ENCODE results near the gene HS3ST3A1.

The HS3ST3A1 gene

GRCh38 chr17:13601776-13602551 lies at the start of gene HS3ST3A1:
TSS of gene HS3ST3A1 (minus strand) at chr17:13601929. CDS start at chr17:13601129, 800 bp downstream.
- no peak for DNase-seq

DNA sequence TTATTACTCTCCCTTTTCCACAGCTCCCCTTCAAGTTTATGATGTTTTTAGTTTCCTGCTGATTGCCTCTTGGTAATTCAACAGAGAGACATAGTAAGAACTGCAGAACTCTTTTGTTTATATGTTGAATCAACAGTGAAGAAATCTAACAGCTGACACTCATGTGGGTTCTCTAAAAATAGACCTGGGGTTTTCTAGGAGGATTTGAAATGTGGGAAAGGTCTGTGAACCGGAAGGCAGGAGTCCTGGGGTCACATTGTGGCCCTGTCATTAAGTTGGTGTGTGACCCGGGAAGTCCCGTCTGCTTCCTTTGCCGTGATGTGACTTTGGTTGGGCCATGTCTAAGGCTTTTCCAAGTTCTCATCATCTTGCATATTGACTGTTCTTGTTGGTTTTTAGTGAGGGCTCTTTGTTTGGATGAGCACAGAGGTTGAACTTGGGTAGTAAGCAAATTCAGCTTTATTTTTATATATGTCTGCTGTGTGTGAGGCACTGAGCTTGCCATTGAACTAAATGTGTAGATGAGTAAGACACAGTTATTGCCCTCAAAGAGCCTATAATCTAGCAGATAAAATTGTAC lies 48.5 kb upstream of the HS3ST3A1 start:
- DNase-seq = no peak

- no peak for DNase-seq
Measured at GRCh38 chr17:13647543-13648021, 45.9 kb upstream of the HS3ST3A1 start.

GRCh38 chr17:13646969-13647542 lies 45.3 kb upstream of the HS3ST3A1 start:
- no peak for DNase-seq

DNA sequence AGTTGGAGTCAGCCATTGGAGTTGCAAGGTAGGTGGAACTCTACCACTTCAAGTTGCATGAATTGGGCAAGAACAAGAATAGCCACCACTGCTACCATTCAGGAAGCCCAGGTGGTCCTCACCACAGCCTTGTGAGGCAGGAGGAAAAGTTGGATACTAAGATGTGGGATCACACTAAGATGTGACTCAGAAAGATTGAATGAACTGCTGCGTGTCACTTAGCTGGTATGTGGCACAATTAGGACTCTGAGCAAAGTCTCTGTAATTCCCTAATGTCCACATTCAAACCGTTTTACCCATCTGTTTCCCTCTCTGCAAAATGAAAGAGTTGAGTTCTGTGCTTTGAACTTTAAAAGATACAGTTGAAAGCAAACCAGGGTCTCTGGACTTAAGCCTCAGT lies 44.7 kb upstream of the HS3ST3A1 start:
- DNase-seq = no peak

DNA sequence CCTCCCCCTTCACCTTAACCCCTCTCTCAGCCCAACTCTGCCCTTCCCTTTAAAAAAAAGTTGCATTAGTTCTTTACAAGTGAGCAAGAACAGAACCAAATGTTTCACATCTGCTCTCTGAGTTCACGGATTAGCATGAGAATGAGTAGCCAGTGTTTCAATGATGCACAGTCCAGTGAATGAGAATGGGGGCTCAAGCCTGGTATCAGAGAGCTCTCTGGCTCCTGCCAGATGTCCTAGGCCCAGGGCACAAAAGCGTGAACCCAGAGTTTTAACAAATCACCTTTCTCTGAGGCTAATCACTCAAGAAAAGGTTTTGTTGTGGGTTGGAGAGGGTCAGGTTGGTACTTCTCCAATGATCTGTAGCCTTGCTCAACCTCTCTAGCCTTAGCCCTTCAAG lies 41.5 kb upstream of the HS3ST3A1 start:
- no peak for DNase-seq

- no peak for DNase-seq
Measured at GRCh38 chr17:13642188-13642587, 40.5 kb upstream of the HS3ST3A1 start.

DNA sequence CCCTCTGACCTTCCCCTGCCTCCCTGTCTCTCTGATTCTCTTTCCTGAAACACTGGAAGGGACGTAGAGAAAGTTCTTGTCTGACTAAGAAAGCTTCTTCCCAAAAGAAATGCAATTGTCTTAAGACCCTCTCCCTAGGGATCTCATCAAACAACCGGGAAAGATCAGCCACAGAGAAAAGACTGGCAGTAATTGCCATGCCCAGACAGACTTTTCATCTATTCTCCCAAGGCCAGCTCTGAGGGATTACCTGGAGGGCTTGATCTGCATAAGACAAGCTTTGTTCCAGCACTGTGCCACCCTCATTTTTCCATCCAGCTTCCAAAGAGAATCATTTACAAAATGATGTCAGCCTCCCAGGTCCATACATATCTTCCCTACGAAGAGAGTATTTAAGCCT lies 38.8 kb upstream of the HS3ST3A1 start:
- DNase-seq = no peak

- no peak for DNase-seq
Measured at GRCh38 chr17:13638855-13639458, 37.2 kb upstream of the HS3ST3A1 start.

GRCh38 chr17:13636951-13637350 lies 35.2 kb upstream of the HS3ST3A1 start:
- no peak for DNase-seq

DNA sequence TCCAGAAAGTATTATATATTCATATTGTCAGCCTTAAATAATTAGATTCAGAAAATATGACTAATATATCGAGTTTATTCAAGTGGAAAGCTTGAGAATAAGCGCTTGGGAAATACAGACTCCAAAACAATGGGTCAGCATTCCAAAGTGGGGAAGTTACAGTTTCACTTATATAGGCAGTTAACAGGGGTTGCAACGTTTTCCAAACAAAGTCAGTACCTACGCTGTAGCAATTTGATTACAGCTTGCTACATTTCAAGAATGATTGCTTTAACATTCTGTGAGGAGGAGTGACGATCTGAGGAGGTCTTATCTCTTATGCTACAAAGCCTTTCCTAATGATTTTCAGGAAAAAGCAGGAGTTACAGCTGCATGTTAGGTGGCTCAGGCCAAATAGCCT lies 34.2 kb upstream of the HS3ST3A1 start:
- no peak for DNase-seq

- no peak for DNase-seq
Measured at GRCh38 chr17:13634021-13634420, 32.3 kb upstream of the HS3ST3A1 start.

GRCh38 chr17:13631529-13631928 lies 29.8 kb upstream of the HS3ST3A1 start:
- no peak for DNase-seq

GRCh38 chr17:13626703-13627102 lies 25.0 kb upstream of the HS3ST3A1 start:
- DNase-seq = no peak

- DNase-seq = no peak
Measured at GRCh38 chr17:13619462-13619861, 17.7 kb upstream of the HS3ST3A1 start.

DNA sequence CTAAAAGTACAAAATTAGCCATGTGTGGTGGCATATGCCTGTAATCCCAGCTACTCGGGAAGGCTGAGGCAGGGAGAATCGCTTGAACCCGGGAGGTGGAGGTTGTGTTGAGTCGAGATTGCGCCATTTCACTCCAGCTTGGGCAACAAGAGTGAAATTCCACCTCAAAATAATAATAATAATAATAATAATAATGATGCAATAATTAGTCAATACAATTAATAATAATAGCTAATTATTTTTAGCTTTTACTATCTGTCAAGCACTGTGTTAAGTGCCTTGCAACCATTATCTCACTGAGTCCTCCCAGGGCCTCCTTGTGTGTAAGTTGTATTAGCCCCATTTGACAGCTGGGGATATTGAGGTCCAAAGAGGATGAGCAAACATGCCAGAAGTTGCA lies 14.3 kb upstream of the HS3ST3A1 start:
- DNase-seq = no peak

DNA sequence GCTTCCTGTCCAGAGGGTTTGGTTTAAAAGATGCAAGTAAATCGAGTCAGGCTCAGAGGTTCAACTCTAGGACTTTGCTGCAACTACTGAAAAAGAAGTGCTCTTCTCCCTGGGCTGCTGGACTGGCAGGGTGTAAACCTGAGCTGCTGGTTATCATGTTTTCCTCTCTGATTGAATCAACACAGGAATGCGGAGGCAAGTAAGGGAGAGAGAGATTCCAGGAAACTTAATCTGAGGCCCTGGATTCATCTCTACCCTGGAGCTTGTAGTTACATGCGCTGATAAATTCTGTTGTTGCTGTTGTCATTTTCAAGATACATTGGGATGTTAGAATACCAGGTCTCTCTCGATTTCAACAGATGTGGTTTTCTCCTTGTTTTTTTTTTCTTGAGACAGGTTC lies 8.2 kb upstream of the HS3ST3A1 start:
- DNase-seq = no peak

DNA sequence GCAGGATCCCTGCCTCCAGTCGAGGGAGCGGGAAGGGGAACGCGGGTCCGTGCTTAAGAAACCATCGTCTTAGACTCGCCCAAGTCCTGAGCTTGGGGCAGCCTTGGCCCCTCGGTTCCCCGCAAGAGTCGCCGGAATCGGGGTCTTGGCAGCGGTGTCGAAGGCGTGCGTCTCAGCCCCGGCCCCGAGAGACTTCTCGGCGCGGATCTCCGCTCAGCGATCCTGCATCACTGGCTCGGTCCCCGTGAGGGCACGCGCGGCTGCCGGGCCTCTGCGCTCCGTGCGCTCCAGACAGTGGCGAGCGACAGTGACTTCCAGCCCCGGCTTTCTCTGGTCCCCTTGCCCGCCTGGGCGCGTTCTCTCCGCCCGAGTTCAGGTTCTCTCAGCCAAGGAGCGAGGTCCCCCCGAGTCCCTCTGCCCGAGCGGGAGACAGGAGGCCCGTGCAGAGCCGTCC lies 380 bp downstream of the HS3ST3A1 start:
- DNase-seq = no peak

GRCh38 chr17:13600475-13601321 lies 1.0 kb downstream of the HS3ST3A1 start:
- DNase-seq = no peak

GRCh38 chr17:13599864-13600263 lies 1.9 kb downstream of the HS3ST3A1 start:
- no peak for DNase-seq

- DNase-seq = no peak
Measured at GRCh38 chr17:13599168-13599577, 2.6 kb downstream of the HS3ST3A1 start.

- DNase-seq = no peak
Measured at GRCh38 chr17:13598353-13599167, 3.2 kb downstream of the HS3ST3A1 start.

Data from activated CD4-positive, alpha-beta T cell treated with anti-CD3 and anti-CD28 coated beads for 4 hours (primary cell).